Skin epidermis (tissue), 12 donors: ENCODE data around the gene NELFB.
"Not testable (repeated sequence)": the region's sequence is repeated elsewhere in the genome, so short reads cannot be mapped to it uniquely, and the experiment has no call there.

Source experiments
- H3K27ac ChIP-seq, 21 experiments: fragments of 200-600 bp; sonication (generic) in 11 of 21; one replicate each; pipeline ENCODE4 v1.5.0; 2020; ENCODE audit warnings: mild to moderate bottlenecking in 3 of 21, inconsistent platforms in 2 of 21, moderate library complexity in 2 of 21
- H3K4me3 ChIP-seq, 7 experiments: fragments of 200-600 bp; sonication (generic) in 2 of 7; one replicate each; pipeline ENCODE4 v1.5.0; 2020; ENCODE audit warnings: inconsistent platforms in 2 of 7, mild to moderate bottlenecking in 2 of 7, moderate library complexity in 1 of 7

Gene NELFB

DNA sequence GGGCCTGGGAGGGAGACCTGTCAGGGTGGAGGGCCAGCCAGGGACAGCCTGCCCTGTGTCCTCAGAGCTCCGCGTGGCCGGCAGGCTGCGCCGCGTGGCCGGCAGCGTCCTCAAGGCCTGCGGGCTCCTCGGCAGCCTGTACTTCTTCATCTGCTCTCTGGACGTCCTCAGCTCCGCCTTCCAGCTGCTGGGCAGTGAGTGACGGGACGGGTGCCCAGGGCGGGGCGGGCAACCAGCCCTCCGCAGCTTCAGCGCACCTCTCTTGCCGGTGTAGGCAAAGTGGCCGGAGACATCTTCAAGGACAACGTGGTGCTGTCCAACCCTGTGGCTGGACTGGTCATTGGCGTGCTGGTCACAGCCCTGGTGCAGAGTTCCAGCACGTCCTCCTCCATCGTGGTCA, 22.6 kb upstream of the NELFB start:
- Histone ChIP-seq H3K4me3 (no peak overlapping the region), H3K27ac (no peak overlapping the region)

DNA sequence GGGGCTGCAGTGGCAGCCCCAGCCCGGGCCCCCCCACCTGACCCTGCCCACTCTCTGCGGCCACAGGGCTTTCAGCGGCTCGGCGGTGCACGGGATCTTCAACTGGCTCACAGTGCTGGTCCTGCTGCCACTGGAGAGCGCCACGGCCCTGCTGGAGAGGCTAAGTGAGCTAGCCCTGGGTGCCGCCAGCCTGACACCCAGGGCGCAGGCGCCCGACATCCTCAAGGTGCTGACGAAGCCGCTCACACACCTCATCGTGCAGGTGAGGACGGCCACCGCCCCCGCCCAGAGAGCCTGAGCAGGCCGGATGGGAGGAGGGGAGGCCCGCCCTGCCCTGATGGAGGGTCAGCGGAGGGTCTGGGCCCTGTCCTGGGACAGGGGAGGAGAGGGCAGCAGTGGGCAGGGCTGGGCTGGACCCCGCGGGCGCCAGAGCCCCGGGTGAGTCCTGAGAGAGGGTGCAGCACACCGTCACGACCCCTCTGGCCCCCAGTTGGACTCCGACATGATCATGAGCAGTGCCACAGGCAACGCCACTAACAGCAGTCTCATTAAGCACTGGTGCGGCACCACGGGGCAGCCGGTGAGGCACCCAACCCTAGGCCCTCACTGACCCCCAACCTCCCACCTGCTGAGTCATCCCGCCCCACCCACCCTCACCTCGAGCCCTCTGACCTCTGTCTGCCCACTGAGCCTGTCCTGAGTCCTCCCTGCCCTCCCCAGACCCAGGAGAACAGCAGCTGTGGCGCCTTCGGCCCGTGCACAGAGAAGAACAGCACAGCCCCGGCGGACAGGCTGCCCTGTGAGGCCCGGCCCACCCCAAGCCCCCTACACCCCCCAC, 21.8 kb upstream of the NELFB start:
- no peak overlapping the region for H3K4me3 ChIP-seq
- no peak overlapping the region for H3K27ac ChIP-seq

DNA sequence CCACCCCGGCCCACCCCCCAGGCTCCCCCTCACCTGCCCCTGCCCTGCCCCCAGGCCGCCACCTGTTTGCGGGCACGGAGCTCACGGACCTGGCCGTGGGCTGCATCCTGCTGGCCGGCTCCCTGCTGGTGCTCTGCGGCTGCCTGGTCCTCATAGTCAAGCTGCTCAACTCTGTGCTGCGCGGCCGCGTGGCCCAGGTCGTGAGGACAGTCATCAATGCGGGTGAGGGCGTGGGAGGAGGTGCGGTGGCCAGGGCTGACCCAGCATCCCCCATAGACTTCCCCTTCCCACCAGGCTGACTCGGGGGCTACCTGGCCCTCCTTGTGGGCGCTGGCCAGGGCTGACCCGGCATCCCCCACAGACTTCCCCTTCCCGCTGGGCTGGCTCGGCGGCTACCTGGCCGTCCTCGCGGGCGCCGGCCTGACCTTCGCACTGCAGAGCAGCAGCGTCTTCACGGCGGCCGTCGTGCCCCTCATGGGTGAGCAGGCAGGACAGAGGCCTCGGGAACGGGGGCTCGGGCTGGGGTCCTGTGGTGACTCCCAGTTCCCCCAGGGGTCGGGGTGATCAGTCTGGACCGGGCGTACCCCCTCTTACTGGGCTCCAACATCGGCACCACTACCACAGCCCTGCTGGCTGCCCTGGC, 21.0 kb upstream of the NELFB start:
- no peak overlapping the region for H3K27ac ChIP-seq
- H3K4me3 ChIP-seq = no peak overlapping the region

DNA sequence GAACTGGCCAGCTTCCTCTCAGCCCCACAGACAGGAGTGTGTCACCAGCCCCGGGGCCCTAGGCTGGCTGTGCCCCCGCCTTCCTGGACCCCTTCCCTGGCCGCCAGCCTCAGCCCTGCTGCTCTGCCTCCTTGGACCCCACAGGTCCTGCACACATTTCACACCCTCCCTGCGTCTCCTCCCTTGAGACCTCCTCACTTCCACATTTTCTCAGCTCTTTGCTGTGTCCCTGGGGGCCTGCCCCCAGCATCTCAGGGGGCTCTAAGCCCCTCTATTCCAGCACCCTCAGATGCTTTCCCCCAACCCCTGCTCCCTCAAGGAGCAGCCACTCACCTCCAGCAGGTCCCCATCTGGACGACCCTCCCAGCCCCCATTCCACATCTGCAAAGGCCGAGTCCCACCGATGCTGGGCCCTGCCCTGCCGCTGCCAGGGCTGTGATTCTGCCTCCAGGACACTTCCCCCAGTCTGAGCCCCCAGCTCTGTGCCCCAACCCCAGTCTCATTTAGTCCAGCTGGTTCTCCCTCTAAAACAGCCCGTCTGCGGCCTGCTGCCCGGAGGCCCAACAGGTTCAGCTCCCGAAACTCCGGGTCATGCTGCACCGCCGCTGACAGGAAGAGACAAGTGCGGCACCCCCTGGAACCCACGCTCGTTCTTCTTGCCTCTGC, 20.2 kb upstream of the NELFB start:
- Histone ChIP-seq H3K27ac (no peak overlapping the region), H3K4me3 (no peak overlapping the region)

DNA sequence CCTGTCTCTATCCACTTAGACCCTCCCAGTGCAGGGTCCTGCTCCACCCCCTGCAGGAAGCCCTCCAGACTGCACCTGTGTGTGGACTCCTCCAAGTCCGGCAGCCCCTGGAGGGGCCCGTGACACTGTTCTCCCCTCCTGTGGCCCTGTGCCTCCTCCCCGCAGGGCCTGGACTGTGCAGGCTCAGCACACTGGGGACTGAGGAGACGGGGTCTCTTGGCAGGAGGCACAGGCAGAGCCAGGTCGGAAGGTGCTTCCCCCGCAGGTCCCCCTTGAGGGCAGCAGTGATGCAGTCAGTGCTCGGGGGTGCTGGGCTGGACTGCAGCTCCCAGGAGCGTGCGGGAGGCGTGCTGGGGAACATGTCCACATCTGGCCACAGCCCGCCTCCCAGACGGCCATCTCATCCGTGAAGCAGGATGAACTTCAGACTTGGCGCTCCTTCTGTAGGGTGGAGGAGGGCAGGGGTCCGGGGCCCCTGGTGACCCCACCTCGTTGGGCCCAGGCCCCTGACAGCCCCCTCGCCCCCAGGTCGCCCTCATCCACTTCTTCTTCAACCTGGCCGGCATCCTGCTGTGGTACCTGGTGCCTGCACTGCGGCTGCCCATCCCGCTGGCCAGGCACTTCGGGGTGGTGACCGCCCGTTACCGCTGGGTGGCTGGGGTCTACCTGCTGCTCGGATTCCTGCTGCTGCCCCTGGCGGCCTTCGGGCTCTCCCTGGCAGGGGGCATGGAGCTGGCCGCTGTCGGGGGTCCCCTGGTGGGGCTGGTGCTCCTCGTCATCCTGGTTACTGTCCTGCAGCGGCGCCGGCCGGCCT, 19.5 kb upstream of the NELFB start:
- Histone ChIP-seq H3K27ac (no peak overlapping the region), H3K4me3 (no peak overlapping the region)

DNA sequence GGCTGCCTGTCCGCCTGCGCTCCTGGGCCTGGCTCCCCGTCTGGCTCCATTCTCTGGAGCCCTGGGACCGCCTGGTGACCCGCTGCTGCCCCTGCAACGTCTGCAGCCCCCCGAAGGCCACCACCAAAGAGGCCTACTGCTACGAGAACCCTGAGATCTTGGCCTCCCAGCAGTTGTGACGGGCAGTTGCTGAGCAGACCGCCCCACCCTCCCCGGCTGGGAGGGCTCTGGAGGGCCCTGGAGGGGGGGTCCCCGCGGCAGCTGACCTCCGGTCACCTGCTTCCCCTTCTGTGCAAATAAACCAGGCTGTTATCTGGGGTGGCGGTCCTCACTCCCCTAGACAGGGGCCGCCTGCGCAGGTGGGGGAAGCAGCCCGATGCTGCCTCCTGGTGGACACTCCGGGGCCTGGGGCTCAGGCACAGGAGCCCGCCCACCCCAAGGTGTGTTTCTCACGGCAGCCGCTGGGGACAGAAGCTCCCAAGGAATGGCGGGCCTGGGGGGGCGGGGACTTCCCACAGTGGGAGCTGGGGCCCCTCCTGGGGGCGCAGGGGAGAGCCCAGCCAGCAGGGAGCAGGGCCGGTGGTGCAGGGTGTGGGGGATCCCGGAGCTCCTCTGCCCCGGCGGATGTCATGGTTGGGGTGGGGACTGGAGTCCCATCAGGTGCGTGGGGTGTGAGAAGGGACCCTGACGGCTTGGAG, 18.7 kb upstream of the NELFB start:
- peak overlapping the region in 1 of 7 experiments; percentile 0 for H3K4me3 ChIP-seq
- H3K27ac ChIP-seq = peak overlapping the region in 1 of 21 experiments; percentile 14

DNA sequence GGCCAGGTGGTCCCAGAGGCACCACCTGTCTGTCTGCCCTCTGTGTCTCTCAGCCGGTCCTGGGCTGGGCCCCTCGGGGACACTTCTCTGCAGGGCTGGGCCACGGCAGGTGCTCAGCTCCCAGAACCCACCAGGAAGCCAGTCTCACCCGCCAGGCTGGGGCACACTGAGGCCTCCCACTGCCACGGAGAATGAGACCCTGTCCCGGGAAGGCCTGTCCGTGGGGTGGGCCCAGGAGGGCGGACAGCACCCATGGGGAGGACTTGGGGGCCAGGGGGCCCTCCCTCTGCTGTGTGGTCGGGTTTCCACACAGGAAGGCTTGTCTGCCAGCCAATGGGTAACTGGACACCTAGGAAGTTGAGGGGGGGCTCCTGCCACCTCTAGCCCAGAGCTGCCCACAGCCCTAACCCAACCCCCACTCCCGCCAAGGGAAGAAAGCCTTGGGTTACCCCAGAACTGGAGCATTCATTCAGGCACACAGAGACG, 18.1 kb upstream of the NELFB start:
- H3K4me3 ChIP-seq = peak overlapping the region in 1 of 7 experiments; percentile 0
- H3K27ac ChIP-seq = peak overlapping the region in 3 of 21 experiments; percentile 2 to 45 (median 14)

DNA sequence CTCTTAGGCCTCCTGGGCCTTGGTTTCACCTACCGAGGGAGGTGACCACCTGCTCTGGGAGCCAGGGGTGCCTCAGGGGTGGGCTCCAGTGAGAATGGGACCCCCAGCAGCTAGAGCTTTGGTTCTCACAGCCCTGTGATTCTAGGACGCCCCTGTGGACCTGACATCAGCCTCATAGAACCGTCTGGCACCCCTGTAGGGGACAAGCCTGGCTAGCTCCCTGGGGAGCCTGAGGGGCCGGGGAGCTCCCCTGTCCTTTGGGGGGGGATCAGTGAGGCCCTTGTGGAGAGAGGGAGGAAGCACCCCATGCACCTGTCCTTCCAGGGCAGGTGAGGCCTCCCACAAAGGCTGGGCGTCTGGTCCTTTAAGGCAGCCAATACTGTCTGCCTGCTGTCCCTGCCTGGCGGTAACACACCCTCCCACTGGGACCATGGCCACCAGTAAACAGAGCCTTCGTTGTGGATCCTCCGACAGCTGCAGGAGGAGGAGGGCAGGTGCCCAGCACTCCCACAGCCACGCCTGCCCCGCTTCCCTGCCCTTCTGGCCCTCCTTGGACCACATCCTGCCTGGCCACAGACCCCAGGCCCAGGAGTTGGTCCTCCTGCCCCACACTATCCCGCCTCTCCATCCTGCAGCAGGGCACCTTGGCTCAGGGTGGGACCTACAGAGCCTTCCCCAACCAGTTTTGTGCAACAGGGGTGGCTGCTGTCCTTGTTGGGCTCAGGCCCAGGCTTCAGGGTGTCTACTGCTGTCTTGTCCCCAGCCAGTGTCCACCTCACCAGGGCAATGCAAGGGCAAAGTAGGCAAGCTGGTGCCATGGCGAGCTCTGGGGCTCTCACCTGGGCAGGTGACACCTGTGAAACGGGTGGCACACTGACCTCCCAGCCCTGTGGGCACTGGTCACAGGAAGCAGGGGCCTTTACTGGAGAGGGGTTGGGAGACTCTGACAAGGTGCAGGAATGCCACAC, 17.1 kb upstream of the NELFB start:
- H3K27ac ChIP-seq = peak overlapping the region in 10 of 21 experiments; percentile 2 to 49 (median 32)
- no peak overlapping the region for H3K4me3 ChIP-seq

DNA sequence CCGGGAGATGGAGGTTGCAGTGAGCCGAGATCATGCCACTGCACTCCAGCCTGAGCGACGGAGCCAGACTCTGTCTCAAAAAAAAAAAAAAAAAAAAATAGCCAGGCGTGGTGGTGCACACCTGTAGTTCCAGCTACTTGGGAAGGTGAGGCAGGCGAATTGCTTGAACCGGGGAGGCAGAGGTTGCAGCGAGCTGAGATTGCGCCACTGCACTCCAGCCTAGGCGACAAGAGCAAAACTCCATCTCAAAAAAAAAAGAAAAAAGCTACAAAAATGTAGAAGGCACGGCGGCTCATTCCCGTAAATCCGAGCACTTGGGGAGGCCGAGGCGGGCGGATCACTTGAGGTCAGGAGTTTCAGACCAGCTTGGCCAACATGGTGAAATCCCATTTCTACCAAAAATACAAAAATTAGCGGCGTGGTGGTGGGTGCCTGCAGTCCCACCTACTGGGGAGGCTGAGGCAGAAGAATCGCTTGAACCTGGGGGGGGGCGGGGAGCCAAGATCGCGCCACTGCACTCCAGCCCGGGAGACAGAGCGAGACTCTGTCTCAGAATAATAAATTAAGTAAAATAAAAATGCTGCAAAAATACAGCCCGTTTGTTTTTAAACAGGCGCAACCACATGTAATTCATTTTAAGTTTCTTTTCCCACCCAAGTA, 15.5 kb upstream of the NELFB start:
- H3K4me3 ChIP-seq = peak overlapping the region; percentile 58 to 90 (median 79)
- H3K27ac ChIP-seq = peak overlapping the region; percentile 94 to 99 (median 96)

DNA sequence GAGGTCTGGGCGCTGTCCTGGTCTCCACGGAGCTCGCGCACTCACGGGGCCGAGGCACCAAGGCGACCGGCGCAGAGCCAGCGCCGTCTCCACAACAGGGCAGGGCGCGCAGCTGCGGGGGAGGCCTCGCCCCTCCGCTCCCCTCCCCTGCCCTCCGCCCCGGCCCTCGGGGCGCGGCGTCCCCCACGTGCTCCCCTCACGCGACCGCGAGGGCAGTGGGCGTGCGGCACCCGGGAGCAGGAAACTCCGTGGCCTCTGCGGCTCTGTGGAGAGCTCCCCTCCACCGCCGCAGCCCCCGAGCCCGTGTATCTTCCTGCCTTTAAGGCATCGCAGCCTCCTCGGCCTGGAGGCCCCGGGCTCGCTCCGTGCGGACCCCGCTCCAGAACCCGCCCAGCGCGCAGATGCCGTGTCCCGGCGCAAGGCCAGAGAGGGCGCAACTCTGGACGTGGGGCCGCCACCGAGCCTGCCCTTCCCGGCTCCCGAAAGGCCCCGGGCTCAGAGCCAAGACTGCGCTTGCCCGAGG, 14.7 kb upstream of the NELFB start:
- peak overlapping the region; percentile 94 to 99 (median 96) for H3K27ac ChIP-seq
- H3K4me3 ChIP-seq = peak overlapping the region; percentile 58 to 90 (median 79)

DNA sequence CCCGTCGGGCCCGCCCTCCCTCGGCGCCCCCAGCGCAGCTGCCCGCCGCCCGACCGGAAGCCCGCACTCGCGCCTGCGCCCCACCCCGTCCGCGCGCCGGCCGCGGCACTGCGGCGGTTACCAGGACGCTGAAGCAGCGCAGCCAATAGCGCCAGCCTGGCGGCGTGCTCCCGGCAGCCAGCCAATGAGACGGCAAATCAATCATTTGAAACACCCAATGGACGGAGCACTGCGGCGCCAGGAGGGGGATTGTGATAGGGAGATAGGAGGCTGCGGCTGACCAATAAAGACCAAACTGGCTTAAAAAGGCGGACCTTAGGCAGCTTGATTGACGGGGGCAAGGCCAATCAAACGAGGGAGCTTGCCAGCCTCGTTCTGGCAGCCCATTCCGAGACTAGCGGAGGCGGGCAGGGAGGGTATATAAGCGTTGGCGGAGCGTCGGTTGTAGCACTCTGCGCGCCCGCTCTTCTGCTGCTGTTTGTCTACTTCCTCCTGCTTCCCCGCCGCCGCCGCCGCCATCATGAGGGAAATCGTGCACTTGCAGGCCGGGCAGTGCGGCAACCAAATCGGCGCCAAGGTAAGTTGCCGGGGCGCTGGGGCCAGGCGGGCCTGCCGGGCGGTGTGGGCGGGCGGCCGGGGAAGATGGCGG, 14.2 kb upstream of the NELFB start, which contains the start of gene TUBB4B:
TUBB4B (plus strand) TSS at position 447 of the 649 bp plus-strand sequence; CDS start at position 521, 74 bp downstream.
- Histone ChIP-seq H3K27ac (peak within 1 kb of the TSS; percentile 94 to 99 (median 97)), H3K4me3 (peak within 1 kb of the TSS; percentile 83 to 92 (median 88))

DNA sequence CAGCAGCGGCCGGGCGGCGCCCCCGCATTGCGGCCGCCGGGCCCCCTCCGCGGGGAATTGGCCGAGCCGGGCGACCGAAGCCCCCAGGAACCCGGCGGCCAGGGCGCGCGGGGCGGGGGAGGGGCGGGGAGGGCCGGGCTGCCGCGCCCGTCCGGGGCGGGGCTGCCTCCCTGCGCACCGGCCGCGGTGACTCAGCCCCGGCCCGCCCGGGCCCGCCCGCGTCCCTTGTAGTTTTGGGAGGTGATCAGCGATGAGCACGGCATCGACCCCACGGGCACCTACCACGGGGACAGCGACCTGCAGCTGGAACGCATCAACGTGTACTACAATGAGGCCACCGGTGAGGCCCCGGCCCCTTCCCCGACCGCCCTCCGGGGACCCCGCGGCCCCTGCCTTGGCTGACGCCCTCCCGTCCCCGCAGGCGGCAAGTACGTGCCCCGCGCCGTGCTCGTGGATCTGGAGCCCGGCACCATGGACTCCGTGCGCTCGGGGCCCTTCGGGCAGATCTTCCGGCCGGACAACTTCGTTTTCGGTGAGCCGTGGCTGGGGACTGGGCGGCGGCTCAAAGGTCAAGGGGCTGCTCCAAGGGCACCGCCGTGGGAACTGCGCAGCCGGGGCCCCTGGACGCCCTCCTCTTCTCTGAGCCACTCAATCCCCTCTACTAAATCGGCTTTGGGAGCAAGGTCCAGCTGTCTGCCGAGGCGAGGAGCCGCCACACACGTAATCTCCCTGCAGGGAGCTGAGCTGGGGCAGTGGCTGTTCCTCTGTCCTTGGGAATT, 13.4 kb upstream of the NELFB start:
- peak overlapping the region; percentile 82 to 98 (median 93) for H3K27ac ChIP-seq
- peak overlapping the region; percentile 83 to 92 (median 88) for H3K4me3 ChIP-seq

DNA sequence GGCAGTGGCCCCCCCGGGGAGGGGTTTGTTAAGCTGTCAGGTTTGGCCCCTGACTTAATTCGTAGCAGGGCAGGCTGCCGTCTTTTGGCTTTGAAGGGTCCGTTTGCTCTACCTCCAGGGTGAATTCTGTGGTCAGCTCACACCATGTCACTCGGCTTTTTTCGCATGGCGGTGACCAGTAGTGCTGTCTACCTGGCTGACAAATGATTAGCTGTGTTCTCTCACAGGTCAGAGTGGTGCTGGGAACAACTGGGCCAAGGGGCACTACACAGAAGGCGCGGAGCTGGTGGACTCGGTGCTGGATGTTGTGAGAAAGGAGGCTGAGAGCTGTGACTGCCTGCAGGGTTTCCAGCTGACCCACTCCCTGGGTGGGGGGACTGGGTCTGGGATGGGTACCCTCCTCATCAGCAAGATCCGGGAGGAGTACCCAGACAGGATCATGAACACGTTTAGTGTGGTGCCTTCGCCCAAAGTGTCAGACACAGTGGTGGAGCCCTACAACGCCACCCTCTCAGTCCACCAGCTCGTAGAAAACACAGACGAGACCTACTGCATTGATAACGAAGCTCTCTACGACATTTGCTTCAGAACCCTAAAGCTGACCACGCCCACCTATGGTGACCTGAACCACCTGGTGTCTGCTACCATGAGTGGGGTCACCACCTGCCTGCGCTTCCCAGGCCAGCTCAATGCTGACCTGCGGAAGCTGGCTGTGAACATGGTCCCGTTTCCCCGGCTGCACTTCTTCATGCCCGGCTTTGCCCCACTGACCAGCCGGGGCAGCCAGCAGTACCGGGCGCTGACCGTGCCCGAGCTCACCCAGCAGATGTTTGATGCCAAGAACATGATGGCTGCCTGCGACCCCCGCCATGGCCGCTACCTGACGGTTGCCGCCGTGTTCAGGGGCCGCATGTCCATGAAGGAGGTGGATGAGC, 12.6 kb upstream of the NELFB start:
- peak overlapping the region; percentile 73 to 98 (median 93) for H3K27ac ChIP-seq
- peak overlapping the region; percentile 83 to 92 (median 88) for H3K4me3 ChIP-seq

DNA sequence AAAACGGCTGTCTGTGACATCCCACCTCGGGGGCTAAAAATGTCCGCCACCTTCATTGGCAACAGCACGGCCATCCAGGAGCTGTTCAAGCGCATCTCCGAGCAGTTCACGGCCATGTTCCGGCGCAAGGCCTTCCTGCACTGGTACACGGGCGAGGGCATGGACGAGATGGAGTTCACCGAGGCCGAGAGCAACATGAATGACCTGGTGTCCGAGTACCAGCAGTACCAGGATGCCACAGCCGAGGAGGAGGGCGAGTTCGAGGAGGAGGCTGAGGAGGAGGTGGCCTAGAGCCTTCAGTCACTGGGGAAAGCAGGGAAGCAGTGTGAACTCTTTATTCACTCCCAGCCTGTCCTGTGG, 11.9 kb upstream of the NELFB start:
- not testable (repeated sequence) for H3K27ac ChIP-seq, H3K4me3 ChIP-seq
